Urothelium cell line (cell line): ENCODE results near the gene GSK3B.

ENCODE experiments used
- DNase-seq: peaks from one replicate; pipeline ENCODE4 v3.0.0; 2011; ENCODE audit warnings: low spot score, mixed read lengths
- FAIRE-seq: peaks from 2 replicates; lab custom pipeline; 2011; peaks lifted over from hg19 to GRCh38; lab: Jason Lieb, UNC

GSK3B gene

GRCh38 chr3:120093911-120094775, at the start of gene GSK3B:
GSK3B (minus strand) TSS chr3:120094447; CDS start chr3:120093434, 1,013 bp downstream.
- FAIRE-seq (peak; percentile 73), DNase-seq (peak; percentile 96)

- DNase-seq: no peak
- no peak for FAIRE-seq
Measured at GRCh38 chr3:120143676-120144075, 49.4 kb upstream of the GSK3B start.

DNA sequence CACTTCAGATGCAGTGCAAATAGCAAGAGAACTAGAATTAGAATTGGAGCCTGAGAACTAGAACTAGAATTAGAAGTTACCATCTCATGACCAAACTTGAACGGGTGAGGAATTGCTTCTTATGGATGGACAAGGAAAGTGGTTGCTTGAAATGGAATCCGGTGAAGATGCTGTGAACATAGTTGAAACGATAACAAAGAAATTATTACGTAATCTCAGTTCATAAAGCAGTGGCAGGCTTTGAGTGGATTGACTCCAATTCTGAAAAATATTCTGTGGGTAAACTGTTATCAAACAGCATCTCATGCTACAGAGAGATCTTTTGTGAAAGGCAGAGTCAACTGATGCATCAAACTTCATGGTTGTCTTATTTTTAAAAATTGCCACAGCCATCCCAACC, 48.0 kb upstream of the GSK3B start:
- no peak for FAIRE-seq
- no peak for DNase-seq

- FAIRE-seq: no peak
- DNase-seq: no peak
Measured at GRCh38 chr3:120140098-120140742, 46.0 kb upstream of the GSK3B start.

DNA sequence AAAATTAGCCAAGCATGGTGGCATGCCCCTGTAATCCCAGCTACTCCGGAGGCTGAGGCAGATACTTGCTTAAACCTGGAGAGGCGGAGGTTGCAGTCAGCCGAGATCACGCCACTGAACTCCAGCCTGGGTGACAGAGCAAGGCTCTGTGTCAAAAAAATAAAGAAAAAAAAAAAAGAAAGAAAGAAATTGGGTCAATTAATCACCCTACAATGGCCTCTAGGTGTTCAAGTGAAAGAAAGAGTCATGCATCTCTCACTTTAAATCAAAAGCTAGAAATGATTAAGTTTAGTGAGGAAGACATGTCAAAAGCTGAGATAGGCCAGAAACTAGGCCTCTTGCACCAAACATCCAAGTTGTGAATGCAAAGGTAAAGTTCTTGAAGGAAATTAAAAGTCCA, 44.9 kb upstream of the GSK3B start:
- DNase-seq: no peak
- FAIRE-seq: no peak

- no peak for DNase-seq
- no peak for FAIRE-seq
Measured at GRCh38 chr3:120137548-120137947, 43.3 kb upstream of the GSK3B start.

DNA sequence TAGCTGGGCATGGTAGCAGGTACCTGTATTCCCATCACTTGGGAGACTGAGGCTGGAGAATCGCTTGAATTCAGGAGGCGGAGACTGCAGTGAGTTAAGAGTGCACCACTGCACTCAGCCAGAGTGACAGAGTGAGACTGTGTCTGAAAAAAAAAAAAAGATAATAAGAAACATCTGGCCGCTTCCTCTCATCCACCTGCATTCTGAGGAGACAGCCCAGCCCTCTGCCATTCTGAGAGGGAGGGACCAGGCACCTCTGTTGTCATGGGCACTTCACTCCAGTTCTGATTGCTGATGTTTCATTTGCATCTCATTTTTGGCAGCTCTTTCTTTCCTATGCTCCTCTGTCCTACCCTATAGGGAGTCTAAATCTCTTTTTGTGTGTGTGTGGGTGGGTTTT, 36.4 kb upstream of the GSK3B start:
- FAIRE-seq (no peak), DNase-seq (no peak)

- FAIRE-seq: peak; percentile 13
- no peak for DNase-seq
Measured at GRCh38 chr3:120129718-120130513, 35.7 kb upstream of the GSK3B start.

- no peak for DNase-seq
- FAIRE-seq: no peak
Measured at GRCh38 chr3:120129051-120129450, 34.8 kb upstream of the GSK3B start.

DNA sequence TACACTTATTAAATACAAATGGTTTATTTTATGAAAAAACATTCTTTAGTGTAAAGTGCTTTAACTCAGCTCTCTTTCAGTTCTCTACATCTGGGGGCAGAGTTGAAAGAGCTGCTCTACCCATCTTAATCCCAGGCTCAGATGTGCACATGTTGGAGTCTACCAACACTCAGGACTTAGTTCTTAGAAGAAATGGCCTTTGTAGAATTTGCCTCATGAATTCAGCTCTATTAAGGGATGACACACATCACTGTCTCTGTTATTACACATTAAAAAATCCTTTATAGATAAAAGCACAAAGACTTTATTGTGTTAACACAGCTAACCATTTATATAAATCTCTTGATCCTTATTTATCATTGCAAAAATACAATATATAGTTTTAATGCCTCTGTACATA, 31.7 kb upstream of the GSK3B start:
- no peak for DNase-seq
- FAIRE-seq: no peak

DNA sequence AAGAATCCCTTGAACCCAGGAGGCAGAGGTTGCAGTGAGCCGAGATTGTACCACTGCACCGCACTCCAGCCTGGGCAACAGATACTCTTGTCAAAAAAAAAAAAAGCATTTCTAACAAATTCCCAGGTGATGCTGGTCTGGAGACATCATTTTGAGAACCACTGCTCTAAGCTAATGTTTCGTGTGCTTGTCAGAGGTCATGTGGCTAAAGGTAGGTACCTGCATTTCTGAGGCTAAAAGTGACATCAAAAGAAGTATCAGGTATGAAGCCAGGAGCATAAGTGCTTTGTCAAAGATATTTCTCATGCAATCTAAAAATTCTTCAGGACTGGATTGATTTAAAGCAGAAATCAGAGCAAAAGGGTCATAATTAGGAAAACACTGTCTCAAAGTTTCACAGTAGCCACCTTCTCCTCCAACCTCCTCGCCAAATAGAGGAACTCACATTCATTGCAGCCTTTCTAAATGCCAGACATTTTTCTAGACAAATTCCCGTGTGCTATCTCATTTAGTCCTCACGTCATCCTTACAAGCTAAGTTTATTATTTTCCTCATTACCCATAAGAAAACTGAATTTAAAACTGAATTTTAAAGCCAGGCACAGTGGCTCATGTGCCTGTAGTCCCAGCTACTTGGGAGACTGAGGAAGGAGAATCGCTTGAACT, 25.7 kb upstream of the GSK3B start:
- DNase-seq: no peak
- no peak for FAIRE-seq

GRCh38 chr3:120114981-120115380, 20.7 kb upstream of the GSK3B start:
- FAIRE-seq (no peak), DNase-seq (no peak)

DNA sequence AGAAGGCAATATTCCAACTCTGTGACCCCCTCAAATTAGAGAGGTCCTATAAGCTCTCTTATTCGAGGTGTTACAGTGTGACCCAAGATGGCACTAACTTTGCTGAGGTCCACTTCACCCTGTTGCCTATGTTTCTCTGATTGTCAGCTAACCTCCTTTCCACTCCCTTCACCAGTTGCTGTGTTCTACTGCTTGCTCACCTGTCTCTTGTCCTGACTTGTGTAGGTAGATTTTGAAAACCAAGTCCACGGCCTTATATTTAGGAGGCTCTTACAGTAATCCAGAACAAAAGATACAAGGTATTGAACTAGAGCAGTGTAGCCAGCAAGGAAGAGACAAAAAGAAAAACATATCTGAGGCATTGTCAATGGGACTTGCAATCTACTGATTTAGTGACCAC, 20.1 kb upstream of the GSK3B start:
- FAIRE-seq (no peak), DNase-seq (no peak)

- FAIRE-seq (no peak), DNase-seq (no peak)
Measured at GRCh38 chr3:120113128-120114116, 19.2 kb upstream of the GSK3B start.

DNA sequence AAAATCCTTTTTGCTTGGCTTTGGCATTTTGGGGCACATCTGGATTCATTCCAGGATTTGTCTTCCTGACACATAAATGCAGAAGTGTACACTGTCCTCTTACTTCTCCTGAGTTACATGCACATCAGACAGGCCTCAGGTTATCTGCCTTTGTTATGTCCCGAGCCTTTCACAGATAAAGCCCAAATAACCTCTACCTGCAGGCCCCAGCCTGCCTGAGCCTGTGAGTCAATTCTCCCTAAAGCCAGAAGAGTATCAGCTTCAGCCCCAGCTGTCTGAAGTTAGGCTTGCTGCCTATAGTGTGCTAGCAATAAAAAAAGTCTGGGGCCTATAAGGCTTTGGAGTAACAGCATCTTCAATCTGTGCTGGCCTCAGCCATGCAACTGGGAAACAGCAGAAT, 17.7 kb upstream of the GSK3B start:
- FAIRE-seq (no peak), DNase-seq (no peak)

DNA sequence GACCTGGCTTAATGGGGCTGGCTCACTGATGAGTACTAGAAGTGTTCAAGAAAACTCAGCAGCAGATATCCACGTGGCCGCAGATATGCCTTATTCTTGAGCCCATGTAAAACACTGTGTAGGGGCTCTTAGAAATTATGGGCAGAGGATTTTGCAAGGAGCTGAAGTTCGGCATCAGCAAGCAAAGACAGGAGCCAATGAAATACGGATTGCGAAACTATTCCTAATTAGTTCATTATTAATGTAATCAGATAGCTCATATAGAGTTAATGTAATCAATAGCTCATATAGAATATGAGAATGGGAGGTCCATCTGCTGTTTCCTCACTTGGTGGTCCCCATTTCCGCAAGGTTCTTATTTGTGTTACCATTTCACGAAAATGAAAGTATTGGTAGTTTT, 9.0 kb upstream of the GSK3B start:
- DNase-seq: no peak
- no peak for FAIRE-seq

DNA sequence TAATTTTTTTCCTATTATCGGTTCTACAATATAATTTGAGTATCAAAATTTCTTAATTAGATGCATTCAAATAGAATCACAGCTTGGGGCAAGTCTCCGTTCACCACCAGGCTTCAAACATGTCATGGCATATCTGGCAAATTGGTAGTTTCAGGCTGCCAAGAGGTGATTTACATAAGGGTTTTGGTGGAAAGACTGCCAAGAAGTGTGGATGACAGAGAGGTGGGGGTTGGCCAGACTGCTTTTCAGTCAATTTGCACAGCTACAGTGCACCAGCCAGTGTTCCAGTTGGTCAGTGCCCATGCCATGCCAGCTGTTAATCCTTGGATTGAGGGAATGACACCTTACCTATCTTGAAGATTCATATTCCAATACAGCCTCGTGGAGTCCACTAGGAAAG, 8.4 kb upstream of the GSK3B start:
- peak; percentile 32 for FAIRE-seq
- no peak for DNase-seq

DNA sequence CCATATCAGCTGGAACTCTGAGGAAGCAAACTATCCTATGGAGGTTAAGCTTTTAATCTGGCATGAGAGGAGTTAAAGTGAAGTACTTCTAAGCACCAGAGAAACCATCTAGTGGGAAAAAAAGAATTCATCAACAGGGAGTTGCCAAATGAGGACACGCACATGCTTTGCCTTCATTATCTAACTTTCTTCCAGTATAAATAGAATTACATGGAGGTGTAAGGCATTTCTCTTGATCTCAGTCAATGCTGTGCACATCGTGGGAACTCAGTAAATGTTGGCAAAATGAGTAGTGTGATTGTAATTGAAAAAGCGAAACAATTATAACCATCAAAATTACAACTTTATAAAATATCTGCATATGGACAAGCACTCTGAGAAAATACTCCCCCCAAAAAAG, 8.0 kb upstream of the GSK3B start:
- FAIRE-seq: no peak
- DNase-seq: no peak

- DNase-seq (no peak), FAIRE-seq (no peak)
Measured at GRCh38 chr3:120101624-120102023, 7.4 kb upstream of the GSK3B start.

DNA sequence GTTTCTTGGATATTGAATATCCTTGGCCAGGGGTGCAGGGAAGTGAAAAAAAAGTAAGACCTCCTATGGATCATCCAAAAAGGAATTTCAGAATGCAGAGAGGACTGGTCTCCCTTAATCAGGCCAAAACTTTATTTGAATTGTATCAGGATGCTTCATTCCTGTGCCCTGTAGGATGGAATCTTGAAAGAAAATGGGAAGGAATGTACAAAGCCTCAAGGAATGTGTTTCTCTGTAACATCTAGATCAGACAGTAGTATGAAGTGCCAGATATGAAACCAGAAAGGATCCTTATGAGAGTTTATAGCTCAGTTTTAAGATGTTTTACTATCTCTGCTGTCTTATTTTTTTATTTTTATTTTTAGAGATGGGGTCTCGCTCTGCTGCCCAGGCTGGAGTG, 6.5 kb upstream of the GSK3B start:
- DNase-seq: no peak
- no peak for FAIRE-seq
